ENCODE measurements around the gene KCNK15.

GRCh38 chr20:44745598-44746366, at the start of gene KCNK15:
- TF ChIP-seq CTCF (conservative IDR thresholded peaks at IDR 0.05; ENCODE audit: low read depth, low read length) = no peak
- no peak for TF ChIP-seq EZH2phosphoT487 (IDR thresholded peaks at IDR 0.05; ENCODE audit: borderline replicate concordance, low read length)
- peak; percentile 35 for TF ChIP-seq EZH2 (IDR thresholded peaks at IDR 0.05; ENCODE audit: low read length, unreplicated experiment)
